Coronary artery (tissue), 2 donors: ENCODE measurements around the gene CCT6B.
A peak's percentile ranks its signal among the peaks of the same experiment; 100 is the strongest.

Experiments used
- DNase-seq: peaks from one replicate; pipeline ENCODE4 v3.0.0-alpha.2; 2017; ENCODE audit warnings: low spot score
- H3K27ac ChIP-seq, 2 donors: fragments of 200-600 bp; sonication (generic); one replicate each; pipeline ENCODE4 v1.5.1; 2016 to 2019
- H3K4me3 ChIP-seq: fragments of 200-600 bp; sonication (generic); 2 replicates; pipeline ENCODE4 v1.5.1; 2016; ENCODE audit warnings: mild to moderate bottlenecking, moderate library complexity
- CTCF ChIP-seq: fragments of 200-600 bp; sonication (generic); IDR thresholded peaks from one replicate; pipeline ENCODE4 v1.5.1; 2019; ENCODE audit warnings: antibody characterized with exemption

Gene CCT6B

GRCh38 chr17:34980681-34981537 lies 19.6 kb upstream of the CCT6B start:
- peak; percentile 84 for DNase-seq
- Histone ChIP-seq H3K27ac (peak overlapping the region; percentile 90 to 99), H3K4me3 (peak overlapping the region; percentile 89)
- TF ChIP-seq CTCF: no peak

- no peak for TF ChIP-seq CTCF
- H3K27ac ChIP-seq: peak within 1 kb of the TSS; percentile 90 to 99
- H3K4me3 ChIP-seq: peak within 1 kb of the TSS; percentile 89
- DNase-seq: peak; percentile 97
These were observed 19.1 kb upstream of the CCT6B start, which contains the start of gene LIG3 for GRCh38 chr17:34980353-34980680. Gene LIG3, plus strand, starts transcription at chr17:34980512. Its CDS starts 2,494 bp downstream, at chr17:34983006.

- DNase-seq: no peak
- Histone ChIP-seq H3K27ac (peak overlapping the region; percentile 90 to 99), H3K4me3 (peak overlapping the region; percentile 89)
- no peak for TF ChIP-seq CTCF
These were observed 18.5 kb upstream of the CCT6B start for GRCh38 chr17:34979650-34980352.

- peak overlapping the region in 1 of 2 donors; percentile 99 for H3K27ac ChIP-seq
- no peak for DNase-seq
- no peak overlapping the region for H3K4me3 ChIP-seq
- TF ChIP-seq CTCF: no peak
These were observed 17.9 kb upstream of the CCT6B start for GRCh38 chr17:34979153-34979552.

- TF ChIP-seq CTCF: no peak
- no peak overlapping the region for H3K27ac ChIP-seq
- DNase-seq: no peak
These were observed 13.8 kb upstream of the CCT6B start for GRCh38 chr17:34974794-34975785.

GRCh38 chr17:34974179-34974578 lies 12.9 kb upstream of the CCT6B start:
- no peak overlapping the region for H3K4me3 ChIP-seq
- TF ChIP-seq CTCF: no peak
- H3K27ac ChIP-seq: no peak overlapping the region
- no peak for DNase-seq

More at GRCh38 chr17:34974794-34975785, 13.8 kb upstream of the CCT6B start:
- no peak overlapping the region for H3K4me3 ChIP-seq
